GM18498 (cell line): Measurements from ENCODE around the gene HAX1.
"Not testable (repeated sequence)": the region's sequence is repeated elsewhere in the genome, so short reads cannot be mapped to it uniquely, and the experiment has no call there.

Experiments used
- ATAC-seq: cut with Tn5 transposase; IDR thresholded peaks from one replicate; pipeline ENCODE4 v1.9.1; 2021; ENCODE audit warnings: mild to moderate bottlenecking, moderate library complexity; ENCODE audit not compliant: unreplicated experiment

The HAX1 gene

DNA sequence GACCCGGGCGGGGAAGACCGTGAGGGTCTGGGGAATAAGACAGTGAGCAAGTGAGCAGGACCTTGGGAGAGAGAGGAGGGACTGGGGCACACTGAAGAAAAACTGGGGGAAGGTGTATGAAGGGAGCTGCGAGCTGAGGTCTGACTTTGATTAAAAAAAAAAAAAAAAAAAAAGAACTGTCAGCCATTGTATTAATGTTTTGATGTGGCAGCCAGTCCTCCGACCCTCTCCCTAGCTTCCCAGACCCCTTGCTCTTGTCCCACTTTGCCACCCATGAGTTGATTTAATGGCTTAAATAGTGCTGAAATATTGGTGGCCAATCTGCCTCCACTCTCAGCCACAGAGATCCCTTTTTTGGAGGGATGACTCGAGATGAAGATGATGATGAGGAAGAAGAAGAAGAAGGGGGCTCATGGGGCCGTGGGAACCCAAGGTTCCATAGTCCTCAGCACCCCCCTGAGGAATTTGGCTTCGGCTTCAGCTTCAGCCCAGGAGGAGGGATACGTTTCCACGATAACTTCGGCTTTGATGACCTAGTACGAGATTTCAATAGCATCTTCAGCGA lies 652 bp downstream of the HAX1 start:
- no peak for ATAC-seq

DNA sequence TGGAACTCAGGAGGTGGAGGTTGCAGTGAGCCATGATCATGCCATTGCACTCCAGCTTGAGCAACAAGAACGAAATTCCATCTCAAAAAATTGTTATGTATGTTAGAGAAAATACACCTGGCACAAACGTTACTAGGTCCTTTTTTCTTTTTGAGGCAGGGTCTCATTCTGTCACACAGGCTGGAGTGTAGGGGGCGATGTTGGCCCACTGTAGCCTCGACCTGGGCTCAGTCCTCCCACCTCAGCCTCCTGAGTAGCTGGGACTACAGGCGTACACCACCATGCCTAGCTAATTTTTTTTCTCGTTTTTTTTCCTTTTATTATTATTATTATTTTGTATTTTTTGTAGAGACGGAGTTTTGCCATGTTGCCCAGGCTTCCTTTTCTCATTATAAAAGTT lies 4.4 kb downstream of the HAX1 start:
- no peak for ATAC-seq

DNA sequence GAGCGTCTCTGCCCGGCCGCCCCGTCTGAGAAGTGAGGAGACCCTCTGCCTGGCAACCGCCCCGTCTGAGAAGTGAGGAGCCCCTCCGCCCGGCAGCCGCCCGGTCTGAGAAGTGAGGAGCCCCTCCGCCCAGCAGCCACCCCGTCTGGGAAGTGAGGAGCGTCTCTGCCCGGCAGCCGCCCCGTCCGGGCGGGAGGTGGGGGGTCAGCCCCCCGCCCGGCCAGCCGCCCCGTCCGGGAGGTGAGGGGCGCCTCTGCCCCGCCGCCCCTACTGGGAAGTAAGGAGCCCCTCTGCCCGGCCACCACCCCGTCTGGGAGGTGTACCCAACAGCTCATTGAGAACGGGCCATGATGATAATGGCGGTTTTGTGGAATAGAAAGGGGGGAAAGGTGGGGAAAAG lies 15.2 kb downstream of the HAX1 start:
- not testable (repeated sequence) for ATAC-seq

GRCh38 chr1:154288661-154289060 lies 16.2 kb downstream of the HAX1 start:
- ATAC-seq = no peak

DNA sequence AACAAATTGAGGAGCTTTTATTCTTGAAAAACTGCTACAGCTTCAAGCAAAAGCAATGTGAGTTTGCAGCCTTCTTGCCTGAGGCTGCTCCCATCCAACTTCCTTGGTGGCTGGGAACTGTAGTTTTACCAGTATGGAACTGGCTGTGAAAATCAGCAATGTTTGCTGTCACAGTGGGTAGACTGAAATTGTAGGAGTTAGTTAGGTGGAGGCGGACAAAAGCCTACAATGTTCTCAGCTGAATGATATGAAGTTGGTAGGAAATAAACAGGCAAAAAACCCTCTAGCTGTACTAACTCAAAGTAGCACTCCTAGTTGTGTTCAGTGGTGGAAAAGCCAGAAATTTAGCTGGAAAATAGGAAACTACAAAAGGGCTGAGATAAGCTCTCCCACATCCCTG lies 18.5 kb downstream of the HAX1 start:
- no peak for ATAC-seq

DNA sequence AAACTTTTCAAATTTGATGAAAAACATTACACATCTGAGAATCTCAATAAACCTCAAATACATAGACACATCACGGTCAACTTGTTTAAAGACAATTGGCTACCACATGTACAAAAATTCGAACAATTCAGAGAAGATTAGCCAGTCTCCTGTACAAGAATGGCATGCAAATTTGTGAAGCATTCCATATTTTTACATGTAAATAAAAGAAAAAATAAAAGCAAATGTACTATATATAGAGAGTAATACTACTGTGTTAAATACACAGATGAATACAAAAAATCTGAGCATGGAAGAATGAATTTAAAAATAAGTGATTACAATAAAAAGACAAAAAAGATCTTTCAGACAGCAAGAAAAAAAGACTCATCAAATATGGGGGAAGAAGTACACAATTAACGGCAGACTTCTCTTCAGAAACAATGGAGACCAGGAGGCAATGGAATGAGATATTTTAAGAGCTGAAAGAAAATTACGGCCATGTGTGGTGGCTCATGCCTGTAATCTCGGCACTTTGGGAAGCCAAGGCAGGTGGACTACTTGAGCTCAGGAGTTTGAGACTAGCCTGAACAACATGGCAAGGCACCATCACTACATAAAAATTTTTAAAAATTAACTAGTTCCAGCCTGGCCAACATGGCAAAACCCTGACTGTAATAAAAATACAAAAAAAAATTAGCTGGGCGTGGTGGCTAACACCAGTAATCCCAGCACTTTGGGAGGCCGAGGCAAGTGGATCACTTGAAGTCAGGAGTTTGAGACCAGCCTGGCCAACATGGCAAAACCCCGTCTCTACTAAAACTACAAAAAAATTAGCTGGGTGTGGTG lies 23.2 kb downstream of the HAX1 start:
- ATAC-seq = no peak

GRCh38 chr1:154301582-154301981 lies 29.2 kb downstream of the HAX1 start:
- no peak for ATAC-seq

GRCh38 chr1:154304664-154305337 lies 32.4 kb downstream of the HAX1 start:
- ATAC-seq = no peak

GRCh38 chr1:154306151-154306550 lies 33.7 kb downstream of the HAX1 start:
- no peak for ATAC-seq

DNA sequence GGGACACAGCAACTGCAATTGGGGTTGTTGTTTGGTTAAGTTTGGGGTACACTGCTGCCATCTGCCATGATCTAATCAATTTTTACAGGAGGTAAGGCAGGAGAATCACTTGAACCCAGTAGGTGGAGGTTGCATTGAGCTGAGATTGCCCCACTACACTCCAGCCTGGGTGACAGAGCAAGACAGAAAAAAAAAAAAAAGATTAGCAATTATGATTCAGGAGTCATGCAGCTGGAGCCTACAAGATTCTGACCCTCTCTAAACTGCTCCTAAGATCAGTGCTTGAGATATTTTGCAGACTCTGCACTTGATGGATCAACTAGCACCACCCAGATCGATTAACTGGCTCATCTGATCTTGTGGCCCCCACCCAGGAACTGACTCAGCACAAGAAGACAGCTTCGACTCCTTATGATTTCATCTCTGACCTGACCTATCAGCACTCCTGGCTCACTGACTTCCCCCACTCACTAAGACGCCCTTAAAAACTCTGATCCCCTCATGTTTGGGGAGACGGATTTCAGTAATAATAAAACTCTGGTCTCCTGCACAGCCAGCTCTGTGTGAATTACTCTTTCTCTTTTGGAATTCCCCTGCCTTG lies 35.3 kb downstream of the HAX1 start:
- ATAC-seq = not testable (repeated sequence)

- ATAC-seq = not testable (repeated sequence)
Measured at GRCh38 chr1:154309136-154309535, 36.7 kb downstream of the HAX1 start.

DNA sequence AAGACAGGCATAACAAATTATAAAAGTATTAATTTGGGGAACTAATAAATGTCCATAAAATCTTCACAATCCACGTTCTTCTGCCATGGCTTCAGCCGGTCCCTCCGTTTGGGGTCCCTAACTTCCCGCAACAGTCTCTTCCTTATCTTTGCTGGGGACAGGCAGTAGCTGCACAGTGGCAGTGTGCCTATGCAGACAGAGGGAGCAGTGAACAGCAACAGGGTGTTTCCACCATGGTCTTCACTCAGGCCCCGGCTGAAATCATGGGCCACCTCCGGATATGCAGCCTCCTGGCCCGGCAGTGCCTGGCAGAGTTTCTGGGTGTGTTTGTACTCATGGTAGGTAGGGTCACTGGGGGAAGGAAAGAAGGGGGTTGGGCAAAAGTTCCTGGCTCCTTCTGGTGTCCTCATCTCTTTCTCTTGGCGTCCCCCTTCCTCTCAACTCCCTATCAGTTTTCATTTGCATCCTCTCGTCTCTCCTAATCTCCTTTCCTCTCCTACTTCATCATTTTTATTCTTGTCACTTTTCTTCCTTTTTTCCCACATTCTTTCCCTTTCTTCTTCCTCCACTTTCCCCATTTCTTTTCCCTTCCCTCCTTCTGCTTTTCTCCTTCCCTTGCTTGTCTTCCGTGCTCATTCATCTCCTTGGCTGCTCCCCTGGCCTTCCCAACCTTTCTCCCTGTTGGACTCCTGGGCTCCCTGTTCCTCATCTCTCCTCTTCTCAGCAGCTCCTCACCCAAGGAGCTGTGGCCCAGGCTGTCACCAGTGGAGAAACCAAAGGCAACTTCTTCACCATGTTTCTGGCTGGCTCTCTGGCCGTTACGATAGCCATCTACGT lies 40.0 kb downstream of the HAX1 start:
- not testable (repeated sequence) for ATAC-seq

GRCh38 chr1:154313066-154313356 lies 40.6 kb downstream of the HAX1 start:
- ATAC-seq = no peak

GRCh38 chr1:154314226-154314625 lies 41.8 kb downstream of the HAX1 start:
- not testable (repeated sequence) for ATAC-seq

GRCh38 chr1:154316704-154317103 lies 44.3 kb downstream of the HAX1 start:
- no peak for ATAC-seq

DNA sequence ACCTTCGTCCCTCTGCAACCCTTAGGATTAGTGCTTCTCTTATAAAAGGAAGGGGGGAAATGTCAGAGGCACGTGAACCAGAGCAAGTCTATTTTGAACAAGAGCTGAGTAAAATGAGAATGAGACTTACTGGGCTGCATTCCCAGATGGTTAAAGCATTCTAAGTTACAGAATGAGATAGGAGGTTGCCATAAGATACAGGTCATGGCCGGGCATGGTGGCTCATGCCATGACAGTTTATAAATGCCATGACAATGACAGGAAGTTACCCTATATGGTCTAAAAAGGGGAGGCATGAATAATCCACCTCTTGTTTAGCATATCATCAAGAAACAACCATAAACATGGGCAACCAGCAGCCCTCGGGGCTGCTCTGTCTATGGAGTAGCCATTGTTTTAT lies 46.0 kb downstream of the HAX1 start:
- ATAC-seq = no peak

GRCh38 chr1:154320882-154321608 lies 48.6 kb downstream of the HAX1 start, which contains the start of gene AQP10:
TSS of gene AQP10 (plus strand) at chr1:154321093. CDS start at chr1:154321156, 63 bp downstream.
- ATAC-seq = no peak

DNA sequence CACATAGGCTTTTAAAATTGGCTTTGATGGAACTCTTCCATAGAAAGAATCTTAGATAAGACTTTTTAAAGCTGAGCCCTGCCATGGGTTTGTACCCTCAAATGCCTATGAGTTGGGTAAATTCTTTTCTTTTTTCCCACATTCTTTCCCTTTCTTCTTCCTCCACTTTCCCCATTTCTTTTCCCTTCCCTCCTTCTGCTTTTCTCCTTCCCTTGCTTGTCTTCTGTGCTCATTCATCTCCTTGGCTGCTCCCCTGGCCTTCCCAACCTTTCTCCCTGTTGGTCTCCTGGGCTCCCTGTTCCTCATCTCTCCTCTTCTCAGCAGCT lies 49.1 kb downstream of the HAX1 start:
- not testable (repeated sequence) for ATAC-seq

GRCh38 chr1:154323493-154323892 lies 51.1 kb downstream of the HAX1 start:
- ATAC-seq = no peak

GRCh38 chr1:154324241-154324640 lies 51.8 kb downstream of the HAX1 start:
- no peak for ATAC-seq
